HG03135 (cell line): ENCODE data around the gene VIPR2.

ENCODE experiments used
- ATAC-seq: cut with Tn5 transposase; IDR thresholded peaks from one replicate; pipeline ENCODE4 v1.9.1; 2021; ENCODE audit warnings: mild to moderate bottlenecking, moderate library complexity; ENCODE audit not compliant: unreplicated experiment

The VIPR2 gene

DNA sequence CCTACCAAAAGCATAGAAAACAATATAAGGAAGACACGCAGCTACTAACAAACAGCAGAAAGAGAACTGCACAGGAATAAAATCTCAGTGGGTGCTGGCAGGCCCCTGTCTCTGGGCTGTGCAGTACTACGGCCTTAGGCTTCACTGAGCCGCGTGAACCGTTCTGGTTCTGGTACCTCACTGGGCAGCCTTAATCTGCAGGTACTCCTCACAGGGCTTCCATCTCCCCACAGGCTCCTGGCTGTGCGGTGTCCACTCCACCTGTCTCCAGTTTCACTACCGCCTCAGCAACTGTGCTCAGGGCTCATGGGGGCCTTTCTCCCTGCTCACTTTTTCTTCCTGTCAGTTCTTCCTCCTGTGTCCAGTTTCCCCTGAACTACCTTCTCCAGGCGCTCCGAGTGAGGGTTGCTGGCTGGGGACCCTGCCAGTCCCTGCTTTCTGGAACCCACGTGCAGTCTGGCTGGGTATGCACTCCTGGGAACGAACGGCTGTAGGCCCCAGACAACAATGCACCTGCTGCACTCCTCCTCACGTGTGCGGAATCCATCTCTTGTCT is 75.7 kb downstream of the VIPR2 start:
- ATAC-seq, result no peak

DNA sequence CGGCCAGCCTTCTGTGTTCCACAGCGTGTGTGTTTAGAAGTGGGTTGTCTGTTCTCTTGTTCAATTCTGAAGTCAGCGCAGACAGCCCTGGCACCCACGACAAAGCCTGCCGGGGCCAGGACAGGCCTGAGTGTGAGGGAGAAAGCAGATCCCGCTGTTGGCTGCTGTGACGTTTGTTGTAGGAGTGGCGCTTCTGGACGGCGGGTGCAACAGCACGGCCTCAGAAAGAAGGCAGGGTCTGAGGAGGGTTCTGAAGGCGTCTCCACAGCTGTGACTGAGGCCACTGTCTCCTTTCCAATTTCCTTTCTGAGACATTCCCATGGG is 76.2 kb downstream of the VIPR2 start:
- ATAC-seq, result no peak

DNA sequence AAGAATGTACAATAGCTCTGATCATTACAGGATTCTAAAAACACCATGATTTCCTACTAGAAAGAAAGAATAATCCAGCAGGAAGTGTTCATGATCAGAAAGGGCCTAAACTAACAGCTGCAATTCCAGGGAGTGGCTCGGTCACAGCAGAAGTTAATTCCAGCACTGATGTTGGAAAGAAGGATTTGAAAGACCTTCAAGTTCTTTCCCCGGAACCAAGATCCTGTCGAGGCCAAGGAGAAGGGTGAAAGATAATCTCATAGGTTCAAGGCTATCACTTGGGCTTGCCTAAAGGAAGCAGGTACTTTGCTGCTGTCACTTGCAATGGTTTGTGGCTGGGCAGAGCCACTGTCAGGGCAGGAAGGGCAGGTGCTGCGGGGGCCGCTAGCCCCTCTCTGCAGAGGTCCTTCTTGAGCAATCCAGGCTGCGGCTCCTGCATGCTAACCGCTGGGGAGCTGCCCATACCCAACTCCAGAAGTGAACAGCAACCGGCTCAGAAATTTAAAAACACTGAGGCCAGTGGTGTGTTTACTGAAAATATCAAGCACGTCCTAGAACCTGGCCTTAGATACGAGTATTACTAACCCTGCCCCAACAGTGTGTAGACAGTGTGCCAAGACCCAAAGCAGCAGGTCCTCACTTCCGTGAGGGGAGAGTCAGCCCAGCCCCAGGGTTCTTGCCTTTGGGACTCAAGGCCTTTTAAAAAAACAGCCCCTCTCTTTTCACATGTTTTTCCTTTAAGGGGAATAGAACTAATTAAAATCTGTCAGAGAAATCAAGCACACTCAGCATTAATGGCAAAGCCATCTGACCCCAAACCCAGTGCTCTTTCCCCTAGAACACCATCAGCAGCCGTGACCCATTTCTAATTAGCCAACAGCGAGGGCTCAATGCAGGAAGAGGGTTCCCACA is 76.8 kb downstream of the VIPR2 start:
- ATAC-seq, result no peak

DNA sequence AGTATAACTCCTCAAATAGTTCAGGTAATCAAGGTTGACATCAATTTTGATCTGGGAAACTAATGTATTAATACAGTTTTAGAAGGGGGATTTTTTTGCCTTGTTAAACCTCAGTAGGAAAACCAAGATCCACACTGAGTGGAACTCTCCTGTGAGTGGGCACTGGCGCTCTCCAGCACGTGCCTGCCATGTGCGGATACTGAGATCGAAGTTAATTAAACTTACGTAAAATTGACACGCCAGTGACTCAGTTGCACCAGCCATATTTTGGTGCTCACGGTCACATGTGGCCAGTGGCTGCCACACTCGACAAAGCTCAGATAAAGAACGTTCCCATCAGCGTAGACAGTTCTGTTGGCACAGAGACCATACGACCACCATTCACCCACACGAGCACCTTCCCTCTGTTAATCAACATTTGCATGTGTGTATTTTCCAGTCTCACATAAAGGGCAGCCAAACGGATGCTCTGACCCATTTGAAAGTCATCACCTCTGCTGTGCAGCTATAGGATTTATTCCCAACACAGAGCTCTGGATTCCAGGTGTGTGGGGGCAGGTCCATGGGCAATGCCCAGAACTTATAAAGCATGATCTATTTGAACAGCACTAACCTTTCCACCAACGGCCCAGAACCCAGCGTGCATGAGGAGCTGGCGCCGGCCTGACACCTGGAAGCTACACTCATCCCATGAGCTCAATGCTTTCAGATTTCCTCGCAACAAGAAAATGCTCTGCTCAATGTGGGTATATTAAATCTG is 77.7 kb downstream of the VIPR2 start:
- no peak for ATAC-seq

DNA sequence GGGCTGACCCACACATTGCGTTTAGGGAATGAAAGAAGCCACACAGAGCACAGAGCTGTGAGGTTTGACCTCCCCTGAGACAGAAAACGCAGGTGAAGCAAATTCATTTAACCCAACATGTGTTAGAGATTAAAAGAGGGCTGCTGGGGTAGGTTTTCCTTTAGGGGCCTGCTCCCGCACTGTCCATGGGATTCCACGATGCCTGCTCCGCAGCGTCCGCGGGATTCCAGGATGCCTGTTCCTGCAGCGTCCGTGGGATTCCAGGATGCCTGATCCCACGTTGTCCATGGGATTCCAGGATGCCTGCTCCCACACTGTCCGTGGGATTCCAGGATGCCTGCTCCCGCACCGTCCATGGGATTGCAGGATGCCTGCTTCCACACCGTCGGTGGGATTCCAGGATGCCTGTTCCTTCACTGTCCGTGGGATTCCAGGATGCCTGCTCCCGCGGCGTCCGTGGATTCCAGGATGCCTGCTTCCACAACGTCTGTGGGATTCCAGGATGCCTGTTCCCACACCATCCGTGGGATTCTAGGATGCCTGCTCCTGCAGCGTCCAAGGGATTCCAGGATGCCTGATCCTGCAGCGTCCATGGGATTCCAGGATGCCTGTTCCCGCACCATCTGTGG is 78.7 kb downstream of the VIPR2 start:
- ATAC-seq, result no peak

DNA sequence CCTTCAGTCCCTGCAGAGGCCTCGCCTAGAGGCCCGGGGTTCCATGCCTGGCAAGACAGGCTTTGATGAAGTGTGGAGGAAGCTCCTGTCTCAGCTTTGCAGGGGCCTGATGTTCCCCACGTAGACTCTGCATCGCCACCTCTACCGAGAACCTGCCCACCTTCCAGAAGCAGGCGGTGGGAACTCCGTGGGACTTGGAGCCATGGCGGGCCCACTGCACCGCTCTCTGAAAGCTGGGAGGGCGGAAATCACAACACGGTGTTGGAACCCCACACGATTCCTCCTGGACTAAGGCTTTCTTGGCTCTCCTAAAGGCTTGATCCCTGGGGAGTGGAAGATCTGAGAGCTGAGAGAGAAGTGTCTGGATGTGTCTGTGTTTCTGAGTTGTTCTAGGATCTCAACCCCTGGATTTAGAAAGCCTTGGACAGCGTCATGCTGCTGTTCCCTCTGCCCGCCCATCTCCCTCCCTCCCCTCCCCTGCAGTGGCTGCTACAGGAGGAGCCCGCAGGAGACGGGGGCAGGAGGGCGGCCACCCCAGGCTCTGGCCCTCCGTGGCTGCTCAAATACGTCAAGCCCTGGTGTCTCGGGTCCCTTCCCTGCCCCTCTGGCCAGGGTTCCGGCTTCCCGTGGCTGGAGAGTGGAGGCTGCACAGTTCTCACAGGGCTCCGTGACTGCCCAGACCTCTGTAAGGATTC is 79.7 kb downstream of the VIPR2 start:
- ATAC-seq, result no peak

DNA sequence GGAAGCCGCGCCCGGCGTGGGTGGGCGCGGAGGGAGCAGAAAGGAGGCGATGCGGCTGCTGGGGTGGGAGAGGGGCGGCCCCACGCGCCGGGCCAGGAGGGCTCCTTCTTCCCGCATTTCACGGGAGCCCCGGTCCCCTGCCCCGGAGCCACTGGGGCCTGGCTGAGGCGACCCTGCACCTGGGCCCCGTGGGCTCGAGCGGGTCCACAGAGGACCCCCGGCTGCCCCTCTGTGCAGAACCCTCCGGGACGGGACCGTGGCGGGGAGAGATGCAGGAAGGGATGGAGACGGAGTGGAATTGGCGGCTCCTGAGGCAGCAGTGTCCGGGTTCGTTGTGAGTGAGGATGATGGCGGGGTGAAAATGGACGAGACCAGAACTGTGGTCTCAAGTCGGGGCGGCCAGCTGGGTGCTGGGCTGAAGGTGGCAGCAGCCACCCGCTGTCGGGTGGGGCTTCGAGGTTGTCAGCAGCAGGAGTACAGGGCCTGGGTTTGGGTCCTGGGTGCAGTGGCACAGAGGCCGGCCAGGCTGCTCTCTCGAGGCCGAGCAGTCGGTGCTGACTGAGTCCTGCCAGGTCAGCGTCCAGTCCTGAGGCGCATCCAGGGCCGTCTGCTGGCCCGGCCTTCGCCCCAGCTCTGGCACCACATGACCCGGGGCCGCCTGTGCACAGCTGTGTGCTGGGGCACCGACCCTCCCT is 80.4 kb downstream of the VIPR2 start:
- ATAC-seq, result no peak

DNA sequence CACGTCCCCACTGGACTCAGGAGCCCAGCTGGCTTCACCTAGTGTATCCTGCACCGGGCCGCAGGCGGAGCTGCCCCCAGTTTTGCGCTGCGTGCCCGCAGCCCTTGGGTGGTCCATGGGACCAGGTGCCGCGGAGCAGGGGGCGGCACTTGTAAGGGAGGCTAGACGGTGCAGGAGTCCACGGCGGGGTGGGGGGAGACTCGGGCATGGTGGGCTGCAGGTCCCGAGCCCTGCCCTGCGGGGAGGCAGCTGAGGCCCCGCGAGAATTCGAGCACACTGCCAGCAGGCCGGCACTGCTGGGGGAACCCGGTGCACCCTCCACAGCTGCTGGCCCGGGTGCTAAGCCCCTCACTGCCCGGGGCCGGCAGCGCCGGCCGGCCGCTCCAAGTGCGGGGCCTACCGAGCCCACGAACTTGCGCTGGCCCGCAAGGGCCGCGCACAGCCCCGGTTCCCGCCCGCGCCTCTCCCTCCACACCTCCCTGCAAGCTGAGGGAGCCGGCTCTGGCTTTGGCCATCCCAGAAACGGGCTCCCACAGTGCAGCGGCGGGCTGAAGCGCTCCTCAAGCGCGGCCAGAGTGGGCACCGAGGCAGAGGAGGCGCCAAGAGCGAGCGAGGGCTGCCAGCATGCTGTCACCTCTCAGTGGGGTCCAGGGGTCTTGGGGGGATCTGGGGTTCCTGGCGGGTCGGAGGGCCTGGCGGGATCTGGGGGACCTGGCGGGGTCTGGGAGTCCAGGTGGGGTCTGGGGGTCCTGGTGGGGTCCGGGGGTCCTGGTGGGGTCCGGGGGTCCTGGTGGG is 81.4 kb downstream of the VIPR2 start:
- no peak for ATAC-seq

DNA sequence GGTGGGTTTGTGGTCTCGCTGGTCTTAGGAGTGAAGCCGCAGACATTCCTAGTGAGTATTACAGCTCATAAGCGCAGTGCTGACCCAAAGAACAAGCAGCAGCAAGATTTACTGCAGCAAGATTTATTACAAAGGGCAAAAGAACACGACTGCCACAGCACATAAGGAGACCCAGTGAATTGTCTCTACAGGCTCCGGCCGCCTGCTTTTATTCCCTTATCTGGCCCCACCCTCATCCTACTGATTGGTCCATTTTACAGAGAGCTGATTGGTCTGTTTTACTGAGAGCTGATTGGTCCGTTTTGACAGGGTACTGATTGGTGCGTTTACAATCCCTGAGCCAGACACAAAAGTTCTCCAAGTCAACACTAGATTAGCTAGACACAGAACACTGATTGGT is 82.1 kb downstream of the VIPR2 start:
- ATAC-seq, result no peak

DNA sequence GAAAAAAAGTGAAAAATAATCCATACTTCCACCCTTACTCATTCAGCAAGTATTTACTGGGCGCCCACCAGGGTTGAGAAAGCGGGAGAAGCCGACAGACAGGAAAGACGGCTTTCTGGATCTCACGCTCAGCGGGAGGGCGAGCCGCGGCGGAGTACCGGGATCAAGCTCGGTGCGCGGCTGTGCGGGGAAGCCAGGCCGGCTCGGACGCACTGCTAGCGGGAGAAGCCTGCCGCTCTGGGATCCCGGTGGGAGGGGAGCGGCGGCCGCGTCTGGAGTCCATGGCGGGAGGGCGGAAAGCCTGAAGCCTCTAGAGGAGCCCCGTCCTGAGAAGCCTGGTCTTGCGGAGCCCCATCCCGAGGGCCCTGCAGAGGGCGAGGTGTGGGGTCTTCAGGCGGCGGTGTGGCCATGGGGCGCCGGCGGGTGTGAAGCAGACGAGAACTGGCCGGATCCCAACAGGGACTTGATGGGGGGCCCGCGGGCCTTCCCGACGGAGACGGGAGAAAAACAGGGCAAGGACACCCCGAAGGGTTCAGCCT is 82.9 kb downstream of the VIPR2 start:
- no peak for ATAC-seq

DNA sequence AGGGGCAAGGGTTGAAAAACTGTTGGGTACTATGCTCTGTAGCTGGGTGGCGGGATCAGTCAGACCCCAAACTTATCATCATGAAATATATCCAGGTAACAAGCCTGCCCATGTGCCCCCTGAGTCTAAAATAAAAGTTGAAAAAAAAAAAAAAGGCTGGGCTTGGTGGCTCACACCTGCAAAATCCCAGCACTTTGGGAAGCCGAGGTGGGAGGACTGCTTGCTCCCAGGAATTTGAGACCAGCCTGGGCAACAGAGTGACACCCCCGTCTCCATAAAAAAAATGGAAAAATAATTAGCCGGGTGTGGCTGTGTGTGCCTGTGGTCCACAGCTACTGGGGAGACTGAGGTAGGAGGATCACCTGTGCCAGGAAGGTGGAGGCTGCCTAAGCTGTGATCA is 83.5 kb downstream of the VIPR2 start:
- ATAC-seq, result no peak

DNA sequence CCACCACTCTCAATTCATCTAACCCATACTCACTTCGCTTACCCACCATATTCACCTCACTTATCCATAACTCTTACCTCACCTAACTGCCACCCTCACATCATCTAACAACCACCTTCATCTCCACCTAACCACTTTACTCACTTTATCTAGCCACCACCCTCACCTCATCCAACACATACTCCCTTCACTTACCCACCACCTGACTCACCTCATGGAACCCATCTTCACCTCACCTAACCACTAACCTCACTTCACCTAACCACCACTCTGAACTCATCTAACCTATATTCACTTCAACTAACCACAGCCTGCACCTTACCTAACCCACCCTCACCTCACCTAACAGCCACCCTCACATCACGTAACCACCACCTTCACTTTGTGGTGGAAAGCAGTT is 84.2 kb downstream of the VIPR2 start:
- ATAC-seq, result no peak

DNA sequence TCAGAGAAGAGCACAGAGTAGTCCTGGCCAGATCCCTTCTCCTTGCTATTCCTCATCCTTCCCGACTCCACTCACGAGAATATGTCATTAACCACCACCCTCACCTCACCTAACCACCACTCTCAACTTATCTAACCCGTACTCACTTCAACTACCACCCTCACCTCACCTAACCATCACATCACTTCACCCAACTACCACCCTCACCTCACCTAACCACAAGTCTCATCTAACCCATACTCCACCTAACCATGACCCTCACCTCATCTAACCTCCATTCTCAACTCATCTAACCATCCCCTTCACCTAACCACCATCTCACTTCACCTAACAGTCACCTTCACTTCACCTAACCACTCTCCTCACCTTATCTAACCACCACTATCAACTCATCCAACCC is 85.0 kb downstream of the VIPR2 start:
- no peak for ATAC-seq

DNA sequence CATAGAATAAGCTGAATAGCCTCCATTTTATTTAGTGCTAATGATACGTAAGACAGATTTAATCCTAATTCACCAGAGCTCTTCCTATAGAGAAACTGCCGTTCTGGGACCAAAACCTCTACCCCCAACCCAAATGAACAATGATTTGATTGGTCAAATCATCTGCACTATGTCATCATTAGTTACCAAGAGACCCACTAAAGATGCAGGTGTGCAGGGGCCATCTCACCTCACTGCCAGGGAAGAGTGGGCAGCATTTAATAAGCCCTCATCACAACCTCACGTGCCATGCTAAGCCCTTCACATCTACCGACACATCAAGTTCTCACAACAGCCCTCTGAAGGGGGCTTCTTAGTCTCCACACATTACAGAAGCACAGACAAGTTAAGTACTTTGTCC is 87.0 kb downstream of the VIPR2 start:
- no peak for ATAC-seq

DNA sequence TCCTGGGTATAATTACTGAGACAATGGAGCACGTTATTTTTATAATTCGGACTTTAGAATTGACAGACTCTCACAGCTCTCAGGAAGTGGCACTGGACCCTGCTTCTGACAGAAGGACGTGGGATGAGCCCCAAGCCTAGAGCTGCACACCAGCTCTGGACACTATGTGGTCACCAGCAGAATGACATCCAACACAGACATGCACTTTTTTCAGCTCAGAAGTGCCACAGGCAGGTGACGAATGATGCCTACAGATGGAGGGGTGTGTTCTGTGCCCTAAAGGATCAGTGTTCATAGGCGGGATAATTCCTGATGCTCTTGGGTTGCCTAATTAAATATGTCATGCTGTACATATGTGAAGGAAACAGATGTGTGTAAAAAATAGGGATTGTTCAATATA is 87.9 kb downstream of the VIPR2 start:
- ATAC-seq, result no peak

DNA sequence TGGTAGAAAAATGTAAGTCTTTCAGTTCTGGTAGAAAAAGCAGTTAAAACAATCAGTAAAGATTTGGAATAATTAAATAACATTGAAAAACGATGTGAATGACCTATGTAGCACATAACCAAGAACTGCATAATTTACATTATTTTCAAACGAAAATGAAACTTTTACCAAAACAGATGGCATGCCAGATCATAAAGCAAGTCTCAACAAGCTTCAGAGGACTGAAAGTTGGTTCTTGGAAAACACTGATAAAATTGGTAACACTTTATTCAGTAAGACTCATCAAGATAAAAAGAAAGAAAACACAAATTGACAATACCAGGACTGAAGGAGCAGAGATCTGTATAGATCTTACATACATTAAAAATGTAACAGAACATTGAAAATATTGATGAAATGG is 92.8 kb downstream of the VIPR2 start:
- ATAC-seq, result no peak

DNA sequence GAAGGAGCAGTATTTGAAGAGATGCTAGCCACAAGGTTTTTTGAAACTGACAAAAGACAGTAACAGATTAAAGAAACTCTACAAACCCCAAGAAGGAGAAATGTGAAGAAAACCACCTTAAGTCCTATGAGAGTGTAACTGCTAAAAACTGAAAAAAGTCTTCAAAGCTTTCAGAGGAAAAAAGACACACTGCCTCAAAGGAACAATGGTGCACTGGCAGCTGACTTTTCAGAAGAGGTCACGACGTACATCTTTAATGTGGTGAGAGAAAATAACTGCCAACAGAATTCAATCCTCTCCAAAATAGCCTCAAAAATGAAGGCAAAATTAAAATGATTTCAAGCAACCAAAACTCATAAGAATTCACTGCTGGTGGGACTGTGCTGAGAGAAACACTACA is 94.0 kb downstream of the VIPR2 start:
- ATAC-seq, result no peak

DNA sequence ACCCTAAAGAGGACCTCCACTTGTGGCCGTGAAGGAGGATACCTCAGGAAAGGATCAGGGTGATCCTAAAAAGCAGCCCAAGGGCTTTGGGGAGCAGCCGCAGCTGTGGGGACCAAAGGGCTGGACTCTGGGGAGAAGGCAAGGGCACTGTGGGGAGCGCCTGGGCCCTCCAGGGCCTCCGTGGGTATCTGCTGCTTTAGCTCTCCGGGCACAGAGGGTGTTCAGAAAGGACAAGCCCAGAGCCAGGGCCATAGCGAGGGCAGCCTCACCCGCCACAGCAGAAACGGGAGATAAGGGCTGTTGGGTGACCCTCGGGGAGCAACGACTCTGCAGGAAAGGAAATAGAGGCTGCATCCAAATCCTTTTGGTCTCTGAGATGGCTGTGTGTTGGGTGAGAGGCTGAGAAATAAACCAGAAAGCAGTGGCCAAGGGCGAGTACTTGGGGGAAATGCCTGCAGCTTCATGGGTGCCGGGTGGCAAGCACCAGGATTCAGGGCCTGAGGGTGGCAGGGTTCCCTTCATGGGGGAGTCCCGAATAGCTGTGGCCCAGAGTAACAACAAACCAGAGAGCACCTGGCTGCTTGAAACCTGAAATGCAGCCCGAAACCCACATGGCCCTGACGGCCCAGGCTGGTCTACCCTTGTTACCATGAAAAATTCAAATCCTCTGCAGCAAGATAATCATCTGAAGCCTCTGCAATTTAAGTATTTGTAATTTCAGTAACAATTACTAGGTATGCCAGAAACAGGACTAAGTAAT is 95.2 kb downstream of the VIPR2 start:
- ATAC-seq, result no peak

DNA sequence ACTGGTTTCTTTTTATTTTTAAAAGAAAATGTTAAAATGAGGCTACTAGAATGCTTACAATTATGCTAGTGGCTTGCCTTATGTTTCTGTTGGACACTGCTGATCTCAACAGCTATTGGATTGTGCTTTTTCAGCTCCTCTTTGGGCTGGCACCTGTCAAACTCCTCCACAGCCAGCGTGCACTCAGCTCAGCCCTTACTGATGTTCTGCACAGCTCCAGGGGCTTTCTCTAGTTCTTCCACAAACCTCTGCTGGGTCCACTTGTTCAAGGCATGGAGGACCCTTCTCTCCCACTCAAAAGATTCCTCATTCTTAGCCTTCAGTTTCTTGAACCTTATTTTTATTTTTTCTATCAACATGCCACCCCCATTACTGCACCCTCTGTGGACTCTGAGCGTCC is 96.0 kb downstream of the VIPR2 start:
- no peak for ATAC-seq
